ENCODE results near the gene HRG. TPM values are rescaled to one million over a fixed set of nuclear protein-coding genes. Genes with fewer than 3 reads are reported as not detected.
A peak's percentile ranks its signal among the peaks of the same experiment; 100 is the strongest.

Gene HRG, protein sequence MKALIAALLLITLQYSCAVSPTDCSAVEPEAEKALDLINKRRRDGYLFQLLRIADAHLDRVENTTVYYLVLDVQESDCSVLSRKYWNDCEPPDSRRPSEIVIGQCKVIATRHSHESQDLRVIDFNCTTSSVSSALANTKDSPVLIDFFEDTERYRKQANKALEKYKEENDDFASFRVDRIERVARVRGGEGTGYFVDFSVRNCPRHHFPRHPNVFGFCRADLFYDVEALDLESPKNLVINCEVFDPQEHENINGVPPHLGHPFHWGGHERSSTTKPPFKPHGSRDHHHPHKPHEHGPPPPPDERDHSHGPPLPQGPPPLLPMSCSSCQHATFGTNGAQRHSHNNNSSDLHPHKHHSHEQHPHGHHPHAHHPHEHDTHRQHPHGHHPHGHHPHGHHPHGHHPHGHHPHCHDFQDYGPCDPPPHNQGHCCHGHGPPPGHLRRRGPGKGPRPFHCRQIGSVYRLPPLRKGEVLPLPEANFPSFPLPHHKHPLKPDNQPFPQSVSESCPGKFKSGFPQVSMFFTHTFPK
- total RNA-seq = not detected in 2 replicates

DNA sequence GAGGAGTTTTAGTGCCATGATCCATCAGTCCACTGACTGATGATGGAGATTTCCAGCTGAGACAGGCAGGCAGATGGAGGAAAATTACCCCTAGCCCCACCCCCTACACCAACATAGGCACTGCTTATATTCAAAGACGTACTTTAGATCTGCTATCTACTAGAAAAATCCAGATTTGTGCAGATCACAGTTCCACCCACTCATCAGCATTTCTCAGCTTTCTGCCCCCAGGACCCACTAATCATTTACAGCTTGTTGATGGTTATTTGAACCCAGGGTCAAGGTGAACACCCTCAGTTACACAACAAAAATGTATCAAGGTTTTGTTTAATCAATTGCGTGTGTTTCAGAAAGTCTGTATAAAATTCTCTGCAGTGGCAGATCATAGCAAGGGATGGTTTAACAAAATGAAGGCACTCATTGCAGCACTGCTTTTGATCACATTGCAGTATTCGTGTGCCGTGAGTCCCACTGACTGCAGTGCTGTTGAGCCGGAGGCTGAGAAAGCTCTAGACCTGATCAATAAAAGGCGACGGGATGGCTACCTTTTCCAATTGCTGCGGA, at the start of gene HRG:
Gene HRG, plus strand, starts transcription at position 390 of the 564 bp plus-strand sequence. Its CDS starts 18 bp downstream, at position 408.
- Mint-ChIP-seq H3K36me3 (ENCODE audit: low read depth) (no peaks in the 10 kb centered on the region), H3K4me3 (ENCODE audit: low read depth) (no peak within 1 kb of the TSS), H3K27me3 (ENCODE audit: low read depth) (peaks cover 17% of the 10 kb centered on the region), H3K4me1 (ENCODE audit: low read depth) (peaks cover 13% of the 10 kb centered on the region), H3K27ac (no peak within 1 kb of the TSS), H3K9me3 (no peaks in the 10 kb centered on the region)
- intact Hi-C loops (cut with micrococcal nuclease) = no loop called here
- DNase-seq (ENCODE audit: low spot score) = no peak

DNA sequence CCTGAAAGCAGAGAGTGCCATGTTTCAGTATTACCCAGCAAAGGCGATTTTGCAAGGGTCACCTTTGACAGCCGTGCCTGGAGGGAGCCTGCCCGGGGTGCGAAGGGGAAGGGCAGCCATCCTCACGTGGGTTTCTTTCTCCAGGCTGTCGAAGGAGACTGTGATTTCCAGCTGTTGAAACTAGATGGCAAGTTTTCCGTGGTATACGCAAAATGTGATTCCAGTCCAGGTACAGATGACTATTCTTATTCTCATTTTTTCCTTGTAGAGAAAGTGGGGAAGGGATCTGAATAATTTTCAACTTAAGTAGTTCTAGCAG, 49.6 kb upstream of the HRG start:
- intact Hi-C loops (cut with micrococcal nuclease) = loop anchor here (5.0 to 10.0 kb wide), 2 partner anchors 81 to 166 kb away; partner anchors contain the start of gene EIF4A2
- Mint-ChIP-seq H3K27me3 (ENCODE audit: low read depth) (peaks cover 44% of the 10 kb centered on the region), H3K27ac (no peak overlapping the region), H3K4me1 (ENCODE audit: low read depth) (peaks cover 13% of the 10 kb centered on the region), H3K36me3 (ENCODE audit: low read depth) (no peaks in the 10 kb centered on the region), H3K9me3 (no peaks in the 10 kb centered on the region), H3K4me3 (ENCODE audit: low read depth) (no peak overlapping the region)
- DNase-seq (ENCODE audit: low spot score) = no peak

DNA sequence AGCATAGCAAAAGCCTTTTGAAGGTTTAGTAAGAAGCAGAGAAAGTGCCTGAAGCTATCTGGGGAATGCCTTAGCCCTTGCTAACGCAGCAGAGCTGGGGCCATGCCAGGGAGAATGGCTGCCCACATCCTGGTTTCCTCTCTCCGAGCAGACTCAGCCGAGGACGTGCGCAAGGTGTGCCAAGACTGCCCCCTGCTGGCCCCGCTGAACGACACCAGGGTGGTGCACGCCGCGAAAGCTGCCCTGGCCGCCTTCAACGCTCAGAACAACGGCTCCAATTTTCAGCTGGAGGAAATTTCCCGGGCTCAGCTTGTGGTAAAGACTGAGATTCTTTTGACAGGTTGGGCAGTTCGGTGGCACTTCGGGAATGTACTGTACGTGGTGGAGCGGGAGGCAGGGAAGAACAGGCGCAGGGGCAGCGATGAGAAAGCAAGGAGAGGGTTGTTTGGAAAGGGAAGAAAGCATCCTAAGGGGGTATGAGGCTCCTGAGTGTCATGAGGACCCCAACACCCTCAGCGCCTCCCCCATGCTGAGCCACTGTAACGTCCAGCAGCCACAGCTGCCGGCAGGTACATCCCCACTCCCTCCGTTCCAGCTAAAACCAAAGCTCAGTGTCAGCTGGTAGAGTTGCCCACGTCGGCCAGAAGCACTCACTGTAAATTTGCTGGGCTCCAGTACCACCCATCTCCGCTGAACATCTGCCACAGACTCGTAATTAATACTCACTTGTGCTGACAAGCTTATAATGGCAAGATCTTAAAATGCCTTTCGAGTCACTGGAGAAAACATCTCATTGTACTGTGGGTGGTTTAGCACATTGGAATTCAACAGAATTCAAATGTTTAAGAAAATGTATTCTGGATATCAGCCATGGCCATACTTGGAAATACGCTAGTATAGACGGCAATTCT, 48.5 kb upstream of the HRG start:
- Mint-ChIP-seq H3K27ac (peak overlapping the region; percentile 50), H3K4me3 (ENCODE audit: low read depth) (peak overlapping the region; percentile 61), H3K4me1 (ENCODE audit: low read depth) (peaks cover 13% of the 10 kb centered on the region), H3K36me3 (ENCODE audit: low read depth) (no peaks in the 10 kb centered on the region), H3K9me3 (no peaks in the 10 kb centered on the region), H3K27me3 (ENCODE audit: low read depth) (peaks cover 43% of the 10 kb centered on the region)
- DNase-seq (ENCODE audit: low spot score) = peak; percentile 77
- intact Hi-C loops (cut with micrococcal nuclease) = loop anchor here (1.0 to 10.0 kb wide), 3 partner anchors 82 to 640 kb away; partner anchors contain the start of gene EIF4A2

DNA sequence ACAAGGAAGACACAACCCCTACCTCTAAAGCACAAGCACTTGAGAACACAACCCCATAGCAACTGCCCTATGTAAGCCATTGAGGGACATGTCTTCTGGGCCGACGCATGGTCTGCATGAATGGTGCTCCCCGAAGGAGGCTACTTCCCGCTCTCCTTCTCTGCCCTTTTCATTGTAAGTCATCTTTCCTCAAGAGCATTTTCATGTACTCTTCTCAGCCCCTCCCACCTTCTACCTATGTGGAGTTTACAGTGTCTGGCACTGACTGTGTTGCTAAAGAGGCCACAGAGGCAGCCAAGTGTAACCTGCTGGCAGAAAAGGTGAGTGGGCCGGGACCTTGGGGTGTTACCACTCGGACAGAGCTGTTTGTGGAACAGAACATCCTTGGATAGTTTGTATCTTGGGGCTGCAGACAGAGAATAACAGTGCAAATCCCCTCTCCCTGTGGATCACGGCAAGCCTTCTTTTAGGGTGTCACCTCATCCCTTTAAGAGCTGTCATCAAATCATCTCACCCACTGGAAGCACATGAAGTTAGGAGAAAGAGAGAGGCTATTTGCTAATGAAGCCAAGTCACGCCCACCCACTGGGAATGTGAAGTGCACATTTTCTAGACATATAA, 47.4 kb upstream of the HRG start:
- Mint-ChIP-seq H3K27me3 (ENCODE audit: low read depth) (peaks cover 44% of the 10 kb centered on the region), H3K9me3 (no peaks in the 10 kb centered on the region), H3K4me1 (ENCODE audit: low read depth) (peaks cover 13% of the 10 kb centered on the region), H3K4me3 (ENCODE audit: low read depth) (no peak overlapping the region), H3K27ac (no peak overlapping the region), H3K36me3 (ENCODE audit: low read depth) (no peaks in the 10 kb centered on the region)
- no peak for DNase-seq (ENCODE audit: low spot score)
- intact Hi-C loops (cut with micrococcal nuclease) = loop anchor here (5.0 to 10.0 kb wide), 2 partner anchors 84 to 164 kb away; partner anchors contain the start of gene EIF4A2

DNA sequence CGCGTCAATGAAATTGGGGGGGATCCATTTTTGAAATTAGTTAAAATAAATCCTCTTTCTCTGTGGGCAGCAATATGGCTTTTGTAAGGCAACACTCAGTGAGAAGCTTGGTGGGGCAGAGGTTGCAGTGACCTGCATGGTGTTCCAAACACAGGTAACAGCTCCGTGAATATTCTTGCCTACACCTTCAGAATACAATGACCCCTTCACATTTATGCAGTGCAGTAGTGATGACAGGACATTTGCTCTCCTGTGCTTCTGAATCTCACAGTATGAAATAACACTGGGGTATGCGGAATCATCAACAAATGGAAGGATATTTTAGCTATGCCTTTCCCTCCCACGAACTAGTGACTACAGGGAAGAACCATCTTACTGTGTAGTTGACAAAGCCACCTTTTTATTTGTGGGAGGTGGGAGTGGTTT, 46.0 kb upstream of the HRG start:
- Mint-ChIP-seq H3K4me1 (ENCODE audit: low read depth) (peaks cover 9% of the 10 kb centered on the region), H3K4me3 (ENCODE audit: low read depth) (no peak overlapping the region), H3K27me3 (ENCODE audit: low read depth) (peaks cover 35% of the 10 kb centered on the region), H3K9me3 (no peaks in the 10 kb centered on the region), H3K27ac (no peak overlapping the region), H3K36me3 (ENCODE audit: low read depth) (no peaks in the 10 kb centered on the region)
- no peak for DNase-seq (ENCODE audit: low spot score)
- intact Hi-C loops (cut with micrococcal nuclease) = loop anchor here (5.0 to 10.0 kb wide), 2 partner anchors 85 to 163 kb away; partner anchors contain the start of gene EIF4A2

DNA sequence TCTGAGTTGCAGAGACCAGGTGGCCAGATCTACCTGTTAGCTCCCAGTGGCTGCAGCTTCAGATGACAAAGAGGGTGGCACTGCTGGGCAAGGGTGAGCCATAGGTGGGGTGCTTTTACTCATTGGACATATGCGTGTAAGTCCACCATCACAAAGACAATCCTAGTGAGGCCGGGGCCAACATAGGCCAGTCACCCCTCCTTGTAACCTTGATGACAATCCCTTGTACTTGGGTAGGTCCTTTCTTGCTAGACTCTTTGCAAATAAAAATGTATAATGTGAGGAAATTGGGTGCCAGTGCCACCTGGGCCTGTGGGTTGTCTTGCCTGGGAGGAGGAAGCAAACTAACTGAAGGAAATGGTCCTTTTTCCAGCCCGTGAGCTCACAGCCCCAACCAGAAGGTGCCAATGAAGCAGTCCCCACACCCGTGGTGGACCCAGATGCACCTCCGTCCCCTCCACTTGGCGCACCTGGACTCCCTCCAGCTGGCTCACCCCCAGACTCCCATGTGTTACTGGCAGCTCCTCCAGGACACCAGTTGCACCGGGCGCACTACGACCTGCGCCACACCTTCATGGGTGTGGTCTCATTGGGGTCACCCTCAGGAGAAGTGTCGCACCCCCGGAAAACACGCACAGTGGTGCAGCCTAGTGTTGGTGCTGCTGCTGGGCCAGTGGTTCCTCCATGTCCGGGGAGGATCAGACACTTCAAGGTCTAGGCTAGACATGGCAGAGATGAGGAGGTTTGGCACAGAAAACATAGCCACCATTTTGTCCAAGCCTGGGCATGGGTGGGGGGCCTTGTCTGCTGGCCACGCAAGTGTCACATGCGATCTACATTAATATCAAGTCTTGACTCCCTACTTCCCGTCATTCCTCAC, 45.4 kb upstream of the HRG start:
- H3K27ac Mint-ChIP-seq = no peak overlapping the region
- peaks cover 33% of the 10 kb centered on the region for H3K27me3 Mint-ChIP-seq (ENCODE audit: low read depth)
- no peaks in the 10 kb centered on the region for H3K36me3 Mint-ChIP-seq (ENCODE audit: low read depth)
- no peak for DNase-seq (ENCODE audit: low spot score)
- no peaks in the 10 kb centered on the region for H3K9me3 Mint-ChIP-seq
- peaks cover 7% of the 10 kb centered on the region for H3K4me1 Mint-ChIP-seq (ENCODE audit: low read depth)
- H3K4me3 Mint-ChIP-seq (ENCODE audit: low read depth) = no peak overlapping the region
- intact Hi-C loops (cut with micrococcal nuclease) = no loop called here

DNA sequence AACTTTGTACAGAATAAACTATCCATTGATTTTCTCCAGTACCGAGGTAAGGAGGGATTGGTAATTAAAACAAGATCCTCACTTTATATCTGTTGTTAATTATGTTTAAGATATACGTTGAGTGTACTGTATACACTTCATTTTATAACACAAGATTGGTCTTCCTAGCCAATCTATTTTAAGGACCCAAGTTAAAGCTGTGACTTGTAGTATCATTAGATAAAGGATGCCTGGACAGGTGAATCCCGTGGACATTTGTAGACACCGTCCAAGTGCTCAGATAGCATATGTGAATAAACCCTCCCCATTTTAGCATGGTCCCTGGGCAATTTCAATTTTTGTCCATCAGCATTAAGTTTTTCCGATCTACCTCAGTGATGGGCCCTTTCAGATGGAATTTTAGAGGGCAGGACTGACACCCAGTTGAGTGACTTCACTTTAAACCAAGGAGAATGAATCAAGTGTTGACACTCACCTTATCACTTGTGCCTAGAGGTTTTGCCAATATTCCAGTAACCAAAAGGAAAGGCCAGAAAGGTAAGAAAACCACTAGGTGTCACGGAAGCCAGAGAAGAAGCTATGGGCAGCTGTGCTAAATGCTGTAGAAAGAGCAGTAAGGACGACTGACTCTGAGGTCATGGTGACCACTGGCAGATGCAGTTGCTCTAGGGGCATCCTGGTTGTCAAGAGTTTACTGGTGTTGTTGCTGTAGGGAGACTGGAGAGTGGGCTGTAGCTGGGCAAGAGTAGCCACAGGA, 43.7 kb upstream of the HRG start:
- Mint-ChIP-seq H3K36me3 (ENCODE audit: low read depth) (no peaks in the 10 kb centered on the region), H3K27me3 (ENCODE audit: low read depth) (peaks cover 31% of the 10 kb centered on the region), H3K27ac (no peak overlapping the region), H3K4me3 (ENCODE audit: low read depth) (no peak overlapping the region), H3K4me1 (ENCODE audit: low read depth) (peaks cover 2% of the 10 kb centered on the region), H3K9me3 (no peaks in the 10 kb centered on the region)
- no peak for DNase-seq (ENCODE audit: low spot score)
- intact Hi-C loops (cut with micrococcal nuclease) = no loop called here

DNA sequence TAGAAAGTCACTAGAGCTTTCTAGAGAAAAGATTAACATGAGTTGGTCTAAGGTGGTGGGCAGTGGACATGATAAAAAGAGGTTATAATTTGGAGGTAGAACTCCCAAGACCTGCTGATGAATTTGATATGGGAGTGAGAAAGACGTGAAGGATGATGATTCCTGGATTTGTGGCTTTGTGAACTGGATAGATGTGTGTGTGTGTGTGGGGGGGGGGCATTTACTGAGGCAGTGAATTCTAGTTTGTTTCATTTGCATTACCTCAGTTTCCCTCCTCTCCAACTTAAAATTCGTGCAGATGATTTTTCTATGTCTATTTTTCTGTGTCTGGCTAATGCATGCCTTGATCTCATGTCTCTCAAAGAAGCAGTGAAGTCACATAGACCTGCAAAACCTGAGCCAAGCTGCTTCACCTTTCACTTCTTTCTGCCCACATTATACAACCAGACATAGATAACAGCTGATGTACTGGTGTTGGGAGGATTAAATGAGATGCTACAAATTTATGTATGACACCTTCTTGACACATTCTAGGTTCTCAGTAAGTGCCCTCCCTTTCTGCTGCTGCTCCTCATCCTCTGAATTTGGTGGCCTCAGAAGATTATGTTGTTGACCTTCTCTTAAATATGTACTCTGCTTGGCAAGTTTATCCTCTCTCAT, 43.0 kb upstream of the HRG start:
- Mint-ChIP-seq H3K4me1 (ENCODE audit: low read depth) (no peaks in the 10 kb centered on the region), H3K4me3 (ENCODE audit: low read depth) (no peak overlapping the region), H3K27ac (no peak overlapping the region), H3K36me3 (ENCODE audit: low read depth) (no peaks in the 10 kb centered on the region), H3K27me3 (ENCODE audit: low read depth) (peaks cover 26% of the 10 kb centered on the region), H3K9me3 (no peaks in the 10 kb centered on the region)
- no peak for DNase-seq (ENCODE audit: low spot score)
- intact Hi-C loops (cut with micrococcal nuclease) = no loop called here

DNA sequence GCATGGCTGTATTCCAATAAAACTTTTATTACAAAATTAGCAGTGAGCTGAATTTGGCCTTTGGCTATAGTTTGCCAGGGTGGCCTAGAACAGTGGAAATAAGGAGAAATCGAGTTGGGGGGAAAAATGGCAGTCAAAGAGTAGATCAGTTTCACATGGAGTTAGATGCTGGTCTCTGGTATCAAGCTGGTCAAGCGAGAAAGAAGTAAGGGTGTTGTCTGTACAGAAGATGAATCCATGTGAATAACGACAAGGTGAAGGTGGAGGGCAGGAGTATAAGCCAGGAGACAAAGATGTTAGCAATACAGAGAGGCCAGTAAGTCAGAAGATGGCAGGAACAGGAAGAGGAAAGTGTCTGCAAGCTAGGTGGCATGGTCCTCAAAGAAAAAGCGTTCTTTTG, 41.2 kb upstream of the HRG start:
- H3K36me3 Mint-ChIP-seq (ENCODE audit: low read depth) = no peaks in the 10 kb centered on the region
- no peaks in the 10 kb centered on the region for H3K4me1 Mint-ChIP-seq (ENCODE audit: low read depth)
- intact Hi-C loops (cut with micrococcal nuclease) = no loop called here
- H3K27ac Mint-ChIP-seq = no peak overlapping the region
- H3K27me3 Mint-ChIP-seq (ENCODE audit: low read depth) = peaks cover 20% of the 10 kb centered on the region
- no peaks in the 10 kb centered on the region for H3K9me3 Mint-ChIP-seq
- H3K4me3 Mint-ChIP-seq (ENCODE audit: low read depth) = no peak overlapping the region
- no peak for DNase-seq (ENCODE audit: low spot score)

DNA sequence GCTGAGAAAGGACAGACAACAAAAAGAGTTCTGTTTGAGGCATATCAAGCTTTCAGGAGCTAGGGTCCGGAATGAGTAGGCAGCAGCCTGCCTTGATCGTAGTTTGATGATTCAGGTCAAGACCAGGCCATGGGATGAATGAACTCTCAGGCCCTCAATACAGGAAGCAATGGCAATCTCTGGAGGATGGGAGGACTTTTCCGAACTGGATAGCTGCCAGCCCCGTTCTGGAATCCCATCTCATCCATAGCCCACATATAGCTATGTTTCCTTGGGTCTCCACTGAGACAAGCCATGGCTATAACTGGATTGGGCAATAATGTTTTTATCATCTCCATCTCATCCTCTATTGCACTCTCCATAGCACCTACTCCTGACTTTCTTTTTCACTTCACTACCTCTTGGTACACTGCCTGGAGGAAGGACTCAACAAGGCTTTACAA, 40.2 kb upstream of the HRG start:
- Mint-ChIP-seq H3K4me1 (ENCODE audit: low read depth) (no peaks in the 10 kb centered on the region), H3K36me3 (ENCODE audit: low read depth) (no peaks in the 10 kb centered on the region), H3K27ac (no peak overlapping the region), H3K4me3 (ENCODE audit: low read depth) (no peak overlapping the region), H3K9me3 (no peaks in the 10 kb centered on the region), H3K27me3 (ENCODE audit: low read depth) (peaks cover 24% of the 10 kb centered on the region)
- no peak for DNase-seq (ENCODE audit: low spot score)
- intact Hi-C loops (cut with micrococcal nuclease) = no loop called here

Data from activated T-helper 2 cell treated with anti-CD3 and anti-CD28 coated beads, Interferon-gamma antibody, Interleukin-2, Interleukin-4, amounts not matched to agents 10 μg/mL and 5 μg/mL and 100 μg/mL, durations not matched to agents 14 hours and 24 hours and 36 hours (primary cell).